Hair follicular keratinocyte (primary cell): ENCODE results near the gene CCDC3. TPM values are rescaled to one million over a fixed set of nuclear protein-coding genes. Genes with fewer than 3 reads are reported as not detected.

Source experiments
- total RNA-seq: library from RNA; depleted of rRNA; stranded (reverse); fragments of >200 nt; gene quantifications from 2 replicates; pipeline ENCODE4 v1.2.3, GENCODE V29; 2015

CCDC3 gene
- total RNA-seq = 0.31 and 3.0 TPM in 2 replicates

DNA sequence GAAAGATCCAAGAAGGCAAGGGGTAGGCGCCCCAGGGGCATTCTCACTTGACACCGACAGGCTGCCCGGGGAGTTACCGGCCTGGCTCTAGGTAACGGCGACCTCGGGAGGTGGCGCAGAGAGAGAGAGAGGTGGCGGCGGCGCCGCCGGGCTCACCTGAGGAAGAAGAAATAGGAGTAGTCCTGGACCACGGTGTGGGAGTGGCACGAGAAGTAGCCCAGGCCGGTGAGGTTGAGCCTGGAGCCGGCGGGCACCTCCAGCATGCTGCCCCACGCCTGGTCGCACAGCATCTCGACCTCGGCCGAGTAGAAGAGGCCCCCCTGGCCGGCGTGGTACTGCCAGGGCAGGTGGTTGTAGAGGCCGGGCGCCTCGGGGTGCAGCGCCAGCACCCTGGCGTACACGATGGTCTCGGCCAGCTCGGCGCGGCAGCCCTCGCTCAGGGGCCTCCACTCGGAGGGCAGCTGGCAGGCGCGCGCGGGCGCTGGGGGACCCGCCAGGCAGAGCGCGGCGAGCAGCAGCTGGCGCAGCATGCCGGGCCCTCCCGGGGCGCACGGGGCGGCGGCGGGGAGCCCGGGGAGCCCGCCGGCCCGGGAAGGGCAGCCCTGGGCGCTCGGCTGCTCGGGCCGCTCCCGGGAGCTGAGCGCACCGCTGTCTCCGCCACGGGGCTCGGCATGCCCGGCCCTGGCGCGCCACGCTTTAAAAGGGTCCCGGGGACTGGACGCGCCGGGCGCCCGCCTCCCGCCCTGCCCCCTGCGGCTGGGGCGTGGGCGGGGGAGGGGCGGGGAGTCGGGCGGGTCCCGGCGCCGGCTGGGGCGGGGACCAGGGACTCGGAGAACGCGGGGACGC is at the start of gene CCDC3:
TSS of gene CCDC3 (minus strand) at position 673 of the 846 bp plus-strand sequence. CDS start at position 530, 143 bp downstream.

Other genes with a start within 250 kb of the CCDC3 start
- 50.8 and 77.4 TPM in 2 replicates for gene OPTN, start 98.5 kb upstream of the CCDC3 start, total RNA-seq
- 3.5 and 14.6 TPM in 2 replicates for gene MCM10, start 159.8 kb upstream of the CCDC3 start, total RNA-seq
- gene UCMA, start 232.7 kb upstream of the CCDC3 start, total RNA-seq = not detected in 2 replicates